Suppressor macrophage (primary cell): ENCODE data around the gene EFCC1.

ENCODE experiments used
- DNase-seq, 4 experiments: peaks; one replicate each; pipeline ENCODE4 v3.0.0-alpha.2; 2020 to 2022

EFCC1 gene

DNA sequence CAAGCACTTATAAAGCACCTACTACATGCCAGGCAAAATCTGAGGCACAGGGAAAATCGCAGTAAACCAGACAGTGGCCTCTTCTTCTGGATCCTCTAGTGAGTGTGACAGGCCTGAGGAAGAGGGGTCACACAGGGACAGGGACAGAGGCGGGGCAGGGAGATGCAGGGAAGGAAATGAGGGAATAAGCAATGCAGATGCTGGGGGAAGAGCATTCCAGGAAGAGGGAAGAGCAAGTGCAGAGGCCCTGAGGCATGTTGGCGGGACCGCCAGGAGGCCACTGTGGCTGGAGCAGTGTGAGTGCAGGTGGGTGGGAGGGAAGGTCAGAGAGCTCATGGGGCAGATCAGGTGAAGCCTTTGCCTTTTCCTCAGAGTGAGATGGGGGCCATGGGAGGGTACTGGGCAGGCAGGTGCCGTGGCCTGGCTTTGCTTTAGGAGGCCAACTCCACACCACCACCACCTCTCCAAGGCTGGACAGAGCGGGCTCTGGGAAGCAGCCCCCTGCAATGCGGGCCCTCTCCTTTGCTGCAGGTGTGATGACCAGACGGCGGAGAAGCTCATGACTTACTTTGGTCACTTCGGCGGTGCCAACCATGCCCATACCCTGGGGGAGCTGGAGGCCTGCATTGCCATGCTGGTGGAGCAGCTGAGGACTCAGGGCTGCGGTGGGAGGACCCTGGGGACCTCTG, 32.7 kb downstream of the EFCC1 start:
- DNase-seq = no peak

DNA sequence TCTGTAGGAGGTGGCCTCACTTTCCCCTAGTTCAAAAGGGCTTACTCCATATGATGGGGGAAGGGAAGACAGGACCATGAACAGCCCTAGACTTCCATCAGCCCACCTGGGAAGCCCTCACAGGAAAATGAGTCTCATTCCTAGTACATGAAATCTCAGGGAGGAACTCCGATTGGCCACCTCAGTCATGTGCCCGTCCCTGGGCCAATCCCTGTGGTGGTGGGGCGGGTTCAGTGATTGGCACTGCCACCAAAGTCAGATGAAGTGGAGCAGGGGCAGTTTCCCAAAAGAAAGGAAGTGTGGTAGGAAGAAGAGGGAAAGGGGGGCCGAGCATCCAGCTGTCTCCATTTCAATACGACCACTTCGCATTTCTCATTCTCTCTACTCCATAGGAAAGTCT, 33.5 kb downstream of the EFCC1 start:
- peak in 2 of 4 experiments; percentile 12 to 20 for DNase-seq

DNA sequence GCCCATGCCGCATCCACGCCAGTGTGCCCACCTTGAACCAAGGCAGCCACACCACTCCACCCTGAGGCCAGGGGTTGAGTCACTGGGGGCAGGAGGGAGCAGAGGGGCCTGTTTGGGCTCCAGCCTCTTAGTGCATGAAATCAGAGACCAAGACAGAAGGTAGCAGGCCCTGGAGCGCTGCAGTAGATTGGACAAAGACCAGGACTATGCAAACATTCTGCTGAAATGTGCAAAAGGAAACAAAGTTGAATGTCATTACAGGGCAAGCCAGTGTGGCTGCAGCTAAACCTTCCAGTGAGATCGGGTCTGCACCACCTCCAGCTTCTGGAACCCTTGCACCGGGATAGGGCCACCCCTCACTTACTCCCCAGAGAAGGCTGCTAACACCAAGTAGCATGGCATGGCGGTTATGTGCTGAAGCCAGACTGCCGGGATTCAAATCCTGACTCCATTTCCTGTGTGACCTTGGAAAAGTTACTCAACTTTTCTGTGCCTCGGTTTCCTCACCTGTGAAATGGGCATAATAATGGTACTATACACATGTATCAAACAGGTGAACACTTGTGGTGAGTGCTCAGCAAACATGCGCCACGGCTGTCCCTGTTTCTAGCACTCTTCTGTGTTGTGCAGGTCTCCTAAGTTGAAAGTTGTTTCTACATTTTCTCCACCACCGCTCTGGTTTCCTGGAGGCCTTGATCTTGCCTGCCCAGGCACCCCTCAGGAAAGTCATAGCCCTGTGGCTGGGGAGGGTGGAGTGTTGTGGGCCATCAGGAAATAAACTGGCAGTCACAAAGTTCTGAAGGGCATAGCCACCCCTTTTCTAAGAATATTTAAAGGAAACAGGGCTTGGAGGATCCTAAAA, 34.5 kb downstream of the EFCC1 start:
- no peak for DNase-seq

DNA sequence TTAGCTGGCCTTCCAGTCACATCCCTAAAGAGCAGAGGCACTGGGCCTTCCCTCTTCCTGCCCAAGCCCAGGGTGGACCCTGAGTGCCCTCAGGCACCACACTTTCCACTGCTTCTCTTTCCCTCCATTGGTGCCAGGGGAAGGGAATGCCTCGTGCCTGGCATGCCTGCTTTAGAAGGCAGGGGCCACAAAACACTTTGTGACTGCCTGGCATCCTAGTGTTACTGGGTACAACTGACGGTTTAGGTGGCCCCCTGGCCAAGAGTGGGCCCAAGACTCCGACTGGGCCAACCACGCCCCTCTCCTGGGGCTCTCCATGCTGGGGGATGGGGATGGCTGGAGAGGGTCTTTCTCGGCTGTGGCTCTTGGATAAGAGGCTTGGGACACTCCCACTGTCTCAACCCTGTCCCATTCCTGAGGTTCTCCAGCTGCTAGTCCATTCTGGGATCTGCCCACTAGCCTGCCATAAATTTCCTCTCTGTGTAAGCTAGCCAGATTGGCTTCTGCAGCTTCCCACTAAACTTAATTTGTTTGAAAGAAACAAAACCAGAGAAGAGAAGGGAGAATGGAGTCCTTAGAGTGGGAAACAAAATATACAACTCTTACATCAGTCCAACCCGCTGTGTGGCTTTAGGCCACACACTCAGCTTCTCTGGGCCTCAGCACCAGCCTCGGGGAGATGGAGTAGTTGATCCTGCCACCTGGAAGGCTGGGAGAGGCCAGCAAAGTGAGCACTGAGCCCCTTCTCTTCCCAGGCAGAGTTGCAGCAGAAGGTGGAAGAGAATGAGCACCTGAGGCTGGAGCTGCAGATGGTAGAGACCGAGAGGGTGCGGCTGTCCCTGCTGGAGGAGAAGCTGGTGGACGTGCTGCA, 35.4 kb downstream of the EFCC1 start:
- no peak for DNase-seq

DNA sequence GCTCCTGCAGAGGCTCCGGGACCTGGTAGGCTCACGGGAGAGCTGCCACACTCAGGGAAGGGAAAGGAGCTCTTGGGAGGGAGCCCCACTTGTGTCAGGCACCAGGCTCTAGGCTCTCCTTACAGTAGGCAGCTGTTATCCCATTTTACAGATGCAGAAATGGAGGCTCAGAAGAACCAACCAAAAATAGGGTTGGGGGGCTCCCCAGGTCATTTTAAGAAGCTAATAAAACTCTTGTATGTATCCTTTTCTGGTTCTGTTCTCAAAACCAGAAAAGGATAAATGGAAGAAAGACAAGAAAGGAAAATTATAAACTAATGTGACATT, 36.0 kb downstream of the EFCC1 start:
- DNase-seq = no peak

DNA sequence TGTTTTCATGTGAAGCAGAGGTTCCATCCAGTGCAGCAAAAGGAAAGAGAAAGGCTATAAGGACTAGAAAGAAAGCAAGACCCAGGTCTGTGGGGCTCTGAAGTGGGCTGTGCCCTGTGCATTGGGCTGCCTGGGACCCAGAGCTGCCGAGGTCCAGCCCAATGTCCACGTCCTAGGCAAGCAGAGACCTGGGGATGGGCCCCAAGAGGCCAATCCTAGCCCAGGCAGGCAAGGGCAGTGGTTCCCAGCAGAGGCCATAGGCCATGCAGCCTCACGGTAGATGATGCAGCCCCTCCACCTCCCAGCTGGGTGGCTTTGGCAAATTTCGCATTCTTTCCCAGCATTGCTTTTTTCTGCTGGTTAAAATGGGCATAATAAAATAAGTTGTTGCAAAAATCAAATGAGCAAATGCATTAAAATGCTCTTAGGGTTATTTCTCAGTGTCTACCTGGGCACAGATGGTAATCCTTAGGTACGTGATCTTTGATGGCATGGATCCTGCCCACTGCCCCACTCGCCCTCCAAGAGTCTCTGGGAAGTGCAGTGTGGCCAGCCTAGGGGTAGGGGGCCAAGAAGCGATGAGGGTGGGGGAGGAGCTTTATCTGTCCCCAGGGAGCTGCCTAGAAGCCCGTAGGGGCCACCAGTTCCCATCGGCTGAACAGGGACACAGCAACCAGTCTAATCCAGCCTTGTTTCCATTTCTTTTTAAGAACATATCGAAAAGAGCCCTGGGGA, 37.2 kb downstream of the EFCC1 start:
- no peak for DNase-seq

DNA sequence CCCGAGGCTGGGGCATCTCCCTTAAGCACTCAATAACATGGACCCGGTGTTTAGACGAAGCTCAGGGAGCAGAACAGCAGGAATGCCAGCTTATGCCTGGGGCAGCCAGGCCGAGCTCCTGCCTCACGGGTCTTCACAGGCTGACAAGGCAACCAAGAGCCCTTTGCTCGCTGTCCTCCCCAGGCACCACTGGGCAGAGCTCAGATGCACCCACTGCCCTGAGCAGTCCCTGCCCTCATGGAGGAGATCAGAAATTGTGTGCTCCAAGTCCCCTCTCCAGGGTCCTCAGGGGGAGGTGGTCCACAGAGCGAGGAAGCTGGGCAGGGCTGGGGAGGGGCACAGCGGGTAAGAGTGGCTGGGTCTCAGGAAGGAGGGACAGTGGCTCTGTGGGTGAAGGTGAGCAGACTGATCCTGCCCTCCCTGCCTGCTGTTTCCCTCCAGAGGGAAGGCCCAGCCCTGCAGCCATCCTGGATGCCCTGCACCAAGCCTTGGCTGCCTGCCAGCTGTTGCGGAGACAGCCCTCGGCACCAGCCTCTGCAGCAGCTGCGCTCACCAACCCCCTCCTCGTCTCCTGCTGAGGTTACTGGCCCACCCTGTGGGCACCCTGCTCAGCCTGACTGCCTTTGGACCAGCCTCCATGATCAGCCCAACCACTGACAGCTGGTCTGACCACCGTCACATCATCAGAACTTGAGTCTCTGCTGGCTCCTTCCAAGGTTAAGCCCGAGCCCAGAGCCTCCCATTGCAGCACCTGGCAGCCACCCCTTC, 38.4 kb downstream of the EFCC1 start:
- DNase-seq = peak in 1 of 4 experiments; percentile 31

DNA sequence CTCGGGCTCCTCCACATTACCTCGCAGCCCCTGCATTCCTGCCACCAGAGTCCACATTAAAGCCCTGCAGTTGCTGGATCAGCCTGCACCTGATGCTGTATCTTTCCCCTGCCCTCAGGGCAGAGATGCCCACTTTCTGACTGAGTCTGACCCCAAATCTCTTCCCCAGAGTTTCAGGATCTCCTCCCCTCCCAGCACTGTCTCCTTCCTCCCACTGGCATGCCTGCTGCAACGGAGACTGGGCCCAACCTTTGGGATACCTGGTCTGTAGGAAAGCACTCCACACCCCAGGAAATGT, 38.9 kb downstream of the EFCC1 start:
- DNase-seq = no peak

DNA sequence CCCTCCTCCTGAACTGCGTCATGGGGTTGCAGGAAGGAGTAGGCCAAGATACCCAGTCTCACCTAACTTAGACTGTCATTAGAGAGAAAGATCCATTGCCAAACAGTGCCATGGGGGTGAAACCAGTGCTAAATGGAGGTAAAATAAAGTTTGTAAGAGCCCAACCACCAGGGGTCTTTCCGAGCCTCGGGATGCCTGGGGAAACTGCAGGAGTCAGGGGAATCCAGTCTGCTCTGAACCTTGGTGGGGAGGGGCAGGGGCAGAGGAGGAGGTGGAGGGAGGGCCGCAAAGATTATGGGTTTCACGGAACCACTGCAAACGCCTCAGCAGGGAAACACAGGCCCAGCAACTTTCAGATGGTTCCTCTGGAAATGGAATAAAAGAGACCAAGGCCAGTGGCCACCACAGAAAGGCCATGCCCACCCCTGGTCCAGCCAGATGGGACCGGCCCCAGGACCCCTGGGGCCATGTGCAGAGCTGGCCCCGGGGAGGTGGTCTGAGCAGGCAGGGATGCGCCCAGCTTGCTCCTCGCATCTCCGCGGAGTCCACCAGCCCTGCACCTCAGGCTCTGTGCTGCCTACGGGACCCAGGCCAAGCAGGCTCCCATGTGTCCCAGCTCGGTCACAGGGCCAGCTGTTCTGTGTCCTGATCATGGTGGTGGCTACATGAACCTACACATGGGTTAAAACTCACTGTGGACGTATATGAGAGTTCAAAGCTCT, 39.6 kb downstream of the EFCC1 start:
- DNase-seq = no peak

DNA sequence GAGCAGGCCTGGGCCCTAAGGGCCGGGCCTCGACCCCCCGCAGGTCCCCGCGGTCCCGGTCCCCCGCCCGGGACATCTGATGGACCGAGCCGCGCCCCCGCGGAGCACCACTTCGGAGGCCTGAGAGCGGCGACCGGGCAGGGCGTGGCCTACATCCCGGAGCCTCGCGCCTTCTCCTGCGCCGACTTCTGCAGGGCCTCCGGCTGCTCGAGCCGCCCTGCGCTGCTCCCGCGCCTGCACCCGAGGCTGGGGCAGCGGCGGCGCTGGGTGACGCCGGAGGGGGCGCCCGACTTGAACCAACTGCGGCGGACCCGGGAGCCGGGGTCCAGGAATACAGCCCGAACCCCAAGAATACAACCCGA, 44.6 kb downstream of the EFCC1 start:
- peak in 3 of 4 experiments; percentile 23 to 51 (median 40) for DNase-seq

DNA sequence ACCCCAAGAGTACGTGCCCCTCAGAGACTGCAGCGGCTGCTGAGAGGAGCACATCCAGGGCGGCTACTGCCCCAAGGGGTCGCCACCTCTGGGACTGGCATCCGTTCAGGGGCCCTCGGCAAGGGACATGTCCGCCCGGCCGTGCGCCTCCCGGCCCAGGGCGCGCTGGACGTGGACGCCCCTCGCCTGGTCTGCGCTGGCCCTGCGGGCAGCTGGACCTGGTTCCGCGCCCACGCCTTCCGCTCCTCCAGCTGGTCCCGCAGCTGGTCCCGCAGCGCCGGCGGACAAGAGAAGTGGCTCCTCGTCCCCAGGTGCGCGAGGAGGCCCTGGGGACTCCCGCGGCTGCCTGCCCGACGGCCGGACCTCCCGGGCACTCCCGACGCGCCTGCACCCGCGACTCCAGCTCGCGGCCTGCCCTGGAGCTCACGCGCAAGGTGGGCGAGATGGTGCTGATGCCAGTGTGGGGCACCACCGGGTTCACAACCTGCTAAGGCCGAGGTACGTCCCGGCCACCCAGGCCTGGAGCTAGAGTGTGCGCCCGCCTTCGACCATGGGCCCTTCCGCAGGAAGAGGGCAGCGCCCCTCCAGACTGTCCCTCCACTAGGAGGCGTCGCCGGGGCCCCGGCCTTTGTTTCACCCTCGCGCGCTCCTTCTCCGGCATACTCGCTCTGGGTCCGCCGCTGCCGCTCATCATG, 45.1 kb downstream of the EFCC1 start:
- no peak for DNase-seq

DNA sequence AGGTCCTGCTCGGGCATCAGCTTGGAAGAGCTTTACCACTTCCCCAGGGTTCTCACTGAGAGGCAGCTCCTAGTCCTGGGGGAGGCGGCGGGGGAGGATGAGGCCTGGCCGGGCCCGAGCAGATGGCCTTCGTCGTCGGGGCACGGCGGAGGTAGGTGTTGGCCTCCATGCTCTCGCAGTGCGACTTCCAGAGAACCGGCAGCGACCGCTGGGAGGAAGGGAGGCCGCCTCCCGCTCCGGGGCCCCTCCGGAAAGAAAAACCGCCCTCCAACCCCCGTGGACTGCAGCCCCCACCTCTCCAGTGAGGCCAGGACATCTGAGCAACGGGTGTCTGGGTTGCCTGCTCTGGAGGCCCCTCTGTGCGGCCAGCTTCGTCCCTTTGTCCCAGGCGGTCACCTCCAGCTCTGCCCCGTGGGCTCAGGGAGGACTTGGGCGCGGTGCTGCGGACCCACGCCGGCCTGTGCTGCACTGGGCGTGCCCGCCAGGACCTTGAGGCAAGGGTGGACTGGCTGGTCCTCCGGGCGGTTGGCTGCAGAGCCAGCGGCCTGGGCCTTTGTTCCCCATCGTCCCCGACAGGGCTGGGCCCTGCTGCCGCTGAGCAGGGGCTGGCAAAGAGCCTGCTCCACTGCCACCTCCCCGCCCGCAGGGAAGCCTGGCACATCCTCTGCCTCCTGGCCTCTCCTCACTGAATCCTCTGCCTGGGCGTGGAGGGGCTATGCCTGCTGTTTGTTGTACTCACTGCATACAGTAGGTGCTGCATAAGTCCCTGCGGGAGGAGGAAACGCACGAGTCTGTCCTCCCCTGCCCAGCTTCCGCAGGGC, 45.8 kb downstream of the EFCC1 start:
- no peak for DNase-seq

DNA sequence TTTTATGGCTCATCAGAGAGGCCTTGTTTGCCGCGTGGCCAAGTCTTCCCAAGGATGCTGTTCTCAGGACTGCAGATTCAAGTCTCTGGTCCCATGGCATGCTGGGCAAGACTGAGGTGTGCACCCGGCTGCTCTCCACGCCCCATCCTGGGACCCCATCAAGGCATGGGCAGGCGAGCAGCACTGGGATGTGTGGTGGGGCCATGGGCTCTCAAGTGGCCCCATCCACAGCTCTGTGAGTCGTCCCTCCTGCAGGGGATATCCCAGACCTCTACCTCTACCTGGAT, 46.4 kb downstream of the EFCC1 start:
- no peak for DNase-seq

DNA sequence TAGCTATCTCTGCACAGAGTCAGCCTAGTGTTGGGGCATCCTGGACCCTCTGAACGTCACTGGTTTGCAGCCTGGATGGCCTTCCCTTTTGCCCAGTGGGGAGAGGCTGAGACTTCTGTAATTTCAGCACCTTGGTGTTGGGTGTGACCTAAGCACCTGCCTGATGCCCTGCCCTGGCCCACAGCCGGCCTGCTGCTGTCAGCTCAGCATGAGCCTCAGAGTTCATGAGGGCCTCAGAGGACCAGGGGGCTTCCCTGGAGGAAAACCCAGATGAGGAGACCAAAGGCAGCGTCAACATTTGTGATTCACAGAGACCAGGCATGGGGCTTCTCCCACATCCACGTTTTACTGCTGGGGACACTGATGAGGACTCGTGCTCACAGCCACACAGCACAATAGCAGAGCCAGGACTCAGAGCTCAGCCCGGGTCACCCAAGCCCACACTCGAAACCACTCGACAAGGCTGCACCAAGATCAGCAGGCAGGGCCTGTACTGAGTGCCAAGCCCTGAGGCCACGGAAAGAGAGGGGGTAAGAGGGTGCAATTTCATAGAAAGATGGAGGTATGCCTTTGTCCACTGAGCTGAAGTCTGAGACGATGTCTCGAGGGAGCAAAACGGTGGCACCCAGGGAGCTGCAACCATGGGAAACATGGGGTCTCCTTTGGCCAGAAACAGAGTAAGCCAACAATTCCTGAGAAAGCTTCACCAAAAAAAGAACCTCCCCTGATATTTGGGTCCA, 49.6 kb downstream of the EFCC1 start:
- DNase-seq = no peak

DNA sequence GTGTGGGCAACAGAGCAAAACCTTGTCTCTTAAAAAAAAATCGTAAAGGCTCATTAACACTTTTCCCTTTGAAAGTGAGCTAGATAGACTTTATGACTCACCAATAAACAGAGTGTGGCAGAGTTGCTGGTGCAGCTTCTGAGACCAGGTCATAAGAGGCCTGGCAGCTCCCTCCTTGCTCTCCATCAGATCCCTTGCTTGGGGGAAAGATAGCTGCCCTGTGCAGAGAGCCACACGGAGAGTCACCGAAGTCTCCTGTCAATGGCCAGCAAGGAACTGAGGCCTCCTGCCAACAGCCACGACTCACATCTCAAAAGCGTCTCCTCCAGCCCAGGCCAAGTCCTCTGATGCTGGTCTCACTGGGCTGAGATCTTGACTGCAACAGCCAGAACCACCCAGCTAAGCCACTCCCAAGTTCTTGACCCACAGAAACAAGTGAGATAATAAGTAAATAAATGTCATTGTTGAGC, 50.8 kb downstream of the EFCC1 start:
- DNase-seq = no peak

DNA sequence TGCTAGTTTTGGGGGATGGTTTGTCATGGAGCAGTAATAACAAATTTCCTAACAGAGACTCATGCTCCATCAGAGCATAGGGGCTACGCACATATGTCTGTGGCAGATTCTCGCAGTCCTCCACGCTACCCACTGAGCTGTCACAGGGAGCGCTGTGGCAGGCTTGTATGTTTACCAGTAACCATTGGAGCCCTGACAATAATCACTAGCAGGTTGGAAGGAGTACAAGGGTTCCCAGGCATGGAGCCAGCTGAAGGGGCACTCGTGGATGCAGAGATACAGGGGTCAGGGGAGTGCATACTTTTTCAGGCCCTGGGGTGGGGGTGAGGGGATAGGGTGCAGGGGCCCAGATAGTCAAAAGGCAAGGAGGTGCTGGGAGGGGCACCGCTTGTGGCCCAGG, 51.6 kb downstream of the EFCC1 start:
- DNase-seq = no peak

DNA sequence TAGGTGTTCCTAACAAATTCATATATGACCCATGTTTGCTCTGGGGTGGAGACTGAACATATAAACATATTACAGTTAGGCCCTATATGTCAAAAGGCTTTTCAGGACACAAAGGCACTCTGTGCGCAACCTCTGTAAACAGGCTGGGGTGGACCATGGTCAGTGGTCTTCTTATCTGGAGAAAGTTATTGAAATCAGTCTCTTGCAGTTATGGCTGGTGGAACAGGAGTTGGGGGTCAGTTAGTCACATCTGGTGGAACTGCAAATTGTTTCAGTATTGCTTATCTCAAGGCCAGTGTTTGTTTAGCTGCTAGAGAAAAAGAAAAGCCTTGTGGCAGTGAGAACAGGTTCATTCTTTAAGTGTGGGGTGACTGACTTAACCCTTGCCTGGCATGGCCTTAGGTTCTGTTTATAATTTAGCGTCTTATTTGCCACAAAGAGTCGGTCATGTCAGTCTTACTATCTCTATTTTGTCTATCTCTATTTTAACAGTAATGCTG, 53.6 kb downstream of the EFCC1 start:
- DNase-seq = no peak

DNA sequence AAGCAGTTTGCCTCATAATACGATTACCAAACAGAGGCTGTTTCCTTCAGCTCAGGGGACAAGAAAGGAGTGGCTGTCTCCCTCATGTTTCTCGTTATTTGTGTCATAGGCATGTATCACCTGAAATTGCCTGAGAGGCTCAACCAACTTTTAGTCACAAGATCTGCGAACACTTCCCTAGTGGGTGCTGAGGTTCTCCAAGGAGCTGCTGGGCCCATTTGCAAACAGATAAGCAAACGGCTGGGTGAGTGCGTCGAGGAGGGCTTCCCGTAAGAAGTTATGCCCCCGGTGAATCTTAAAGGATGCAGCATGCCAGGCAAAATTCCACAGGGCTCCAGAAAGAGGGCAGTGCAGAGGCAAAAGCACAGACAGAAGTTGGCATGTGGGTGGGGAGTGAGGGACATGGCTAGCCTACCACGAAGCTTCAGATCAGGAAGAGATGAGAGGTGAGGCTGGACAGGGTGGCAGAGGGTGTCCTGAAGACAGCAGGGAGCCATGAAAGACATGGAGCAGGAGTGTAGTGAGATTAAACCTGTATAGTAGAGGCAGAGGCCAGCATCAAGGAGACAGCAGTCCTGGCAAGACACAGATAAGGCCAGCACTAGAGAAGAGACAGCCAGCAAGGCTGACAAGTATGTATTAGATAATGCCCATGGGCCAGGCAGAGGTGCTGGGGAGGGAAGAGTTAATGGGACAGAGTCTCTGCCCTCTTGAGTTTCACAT, 55.5 kb downstream of the EFCC1 start:
- DNase-seq = peak in 1 of 4 experiments; percentile 6
